Activated gamma-delta T cell (primary cell): Measurements from ENCODE around the gene TIMM13.

Source experiments
- DNase-seq: peaks from one replicate; lab custom pipeline; 2025; lab: John Stamatoyannopoulos, UW

The TIMM13 gene

GRCh38 chr19:2454962-2455850, 27.8 kb upstream of the TIMM13 start:
- DNase-seq: no peak

DNA sequence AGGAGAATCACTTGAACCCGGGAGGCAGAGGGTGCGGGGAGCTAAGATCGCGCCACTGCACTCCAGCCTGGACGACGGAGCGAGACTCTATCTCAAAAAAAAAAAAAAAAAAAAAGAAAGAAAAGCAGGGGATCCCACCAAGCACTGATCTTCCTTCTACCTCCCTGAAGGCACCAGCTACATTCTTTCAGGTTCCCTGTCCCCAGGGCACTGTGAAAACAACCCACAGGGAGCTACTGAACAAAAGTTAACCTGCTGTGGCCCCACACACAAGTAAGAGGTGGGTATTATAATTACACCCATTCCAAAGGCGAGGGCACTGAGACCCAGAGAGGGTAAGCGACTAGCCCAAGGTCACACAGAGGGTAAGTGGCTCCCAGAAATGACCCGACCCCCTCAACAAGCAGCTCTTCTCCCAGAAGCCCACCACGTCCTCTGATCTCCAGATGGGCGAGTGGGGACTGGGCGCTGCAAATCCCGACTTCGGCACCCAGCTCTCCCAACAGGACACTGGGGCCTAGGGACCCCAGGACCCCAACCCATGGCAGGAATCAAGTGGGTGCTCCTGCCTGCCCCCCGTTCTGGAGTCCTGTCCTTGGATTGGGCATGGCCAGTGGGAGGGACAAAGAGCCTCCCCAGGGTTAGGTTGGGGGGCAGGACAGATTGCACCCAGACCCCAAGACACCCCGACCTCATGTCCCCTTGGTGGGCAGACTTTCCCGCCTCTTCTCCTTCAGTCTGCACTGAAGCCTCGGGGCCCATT, 27.0 kb upstream of the TIMM13 start:
- DNase-seq: no peak

DNA sequence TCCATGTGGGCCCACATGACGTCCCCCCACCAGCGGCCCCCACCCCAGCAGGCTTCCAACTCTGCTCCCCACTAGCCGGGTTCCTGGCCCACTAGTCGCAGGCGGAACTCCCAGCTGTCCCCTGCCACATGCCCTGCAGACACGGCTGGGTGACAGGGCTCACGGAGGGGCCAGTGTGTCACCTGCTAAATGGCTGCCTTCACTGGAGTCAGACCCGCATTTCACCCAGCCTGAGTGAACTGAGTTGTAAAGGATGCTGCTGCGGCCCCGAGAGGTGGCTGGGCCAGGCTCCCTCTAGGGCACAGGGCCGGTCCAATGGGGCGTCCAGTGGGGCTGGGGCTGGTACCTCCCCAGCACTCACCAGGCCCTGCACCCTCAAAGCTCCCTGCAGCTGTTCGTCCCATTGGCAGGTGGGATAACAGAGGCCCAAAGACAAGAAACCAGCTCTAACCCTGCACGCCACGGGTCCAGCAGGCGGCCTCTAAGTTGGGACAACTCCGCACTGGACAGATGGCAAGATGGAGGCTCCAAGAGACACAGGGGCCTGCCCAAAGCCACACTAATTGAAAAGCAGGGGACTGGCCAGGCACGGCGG, 26.1 kb upstream of the TIMM13 start:
- no peak for DNase-seq

DNA sequence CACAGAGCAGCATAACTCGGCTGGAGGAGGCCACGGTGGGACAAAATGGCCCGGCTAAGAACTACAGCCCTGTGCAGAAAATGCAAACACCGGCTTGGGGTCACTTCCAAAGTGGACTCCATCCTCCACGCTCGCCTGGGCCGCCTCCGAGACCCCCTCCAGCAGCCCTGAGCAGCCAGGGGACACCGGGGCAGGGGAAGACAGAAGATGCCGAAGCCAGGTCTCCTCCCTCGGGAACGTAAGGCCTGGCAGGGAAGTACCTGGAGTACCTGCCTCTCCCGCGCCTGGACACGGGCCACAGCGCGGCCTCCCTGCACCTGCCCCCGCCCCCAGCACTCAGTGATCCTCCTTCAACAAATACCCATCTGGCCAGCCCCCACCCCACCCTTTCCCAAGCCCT, 24.4 kb upstream of the TIMM13 start:
- DNase-seq: no peak

DNA sequence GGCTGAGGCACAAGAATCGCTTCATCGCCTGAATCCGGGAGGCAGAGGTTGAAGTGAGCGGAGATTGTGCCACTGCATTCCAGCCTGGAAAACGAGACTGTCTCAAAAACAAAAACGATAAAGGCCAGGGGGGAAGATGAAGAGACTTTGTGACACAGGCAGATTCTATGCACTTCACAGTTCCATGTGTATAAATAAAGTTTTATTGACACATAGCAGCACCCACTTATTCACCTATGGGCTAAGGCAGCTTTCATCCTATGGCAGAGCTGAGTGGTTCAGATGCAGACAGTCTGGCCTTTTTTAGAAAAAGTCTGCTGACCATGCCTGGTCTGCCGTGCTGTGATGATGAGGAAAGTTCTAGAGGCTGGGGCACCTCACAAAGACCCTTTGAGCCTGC, 23.8 kb upstream of the TIMM13 start:
- DNase-seq: no peak

DNA sequence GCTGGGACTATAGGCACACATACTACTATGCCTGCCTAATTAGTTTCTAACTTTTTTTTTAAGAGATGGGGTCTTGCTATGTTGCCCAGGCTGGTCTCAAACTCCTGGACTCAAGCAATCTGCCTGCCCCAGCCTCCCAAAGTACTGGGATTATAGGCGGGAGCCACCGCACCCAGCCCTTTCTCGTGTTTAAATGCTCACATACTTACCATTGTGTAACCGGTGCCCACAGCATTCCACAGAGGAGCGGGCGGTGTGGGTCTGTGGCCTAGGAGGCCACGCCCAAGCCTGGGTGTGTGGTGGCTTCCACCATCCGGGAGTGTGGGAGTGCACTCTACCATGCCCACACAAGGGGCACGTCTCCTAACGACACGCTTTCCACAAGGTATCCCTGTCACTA, 21.6 kb upstream of the TIMM13 start:
- no peak for DNase-seq

- DNase-seq: no peak
Measured at GRCh38 chr19:2446381-2446780, 19.0 kb upstream of the TIMM13 start.

DNA sequence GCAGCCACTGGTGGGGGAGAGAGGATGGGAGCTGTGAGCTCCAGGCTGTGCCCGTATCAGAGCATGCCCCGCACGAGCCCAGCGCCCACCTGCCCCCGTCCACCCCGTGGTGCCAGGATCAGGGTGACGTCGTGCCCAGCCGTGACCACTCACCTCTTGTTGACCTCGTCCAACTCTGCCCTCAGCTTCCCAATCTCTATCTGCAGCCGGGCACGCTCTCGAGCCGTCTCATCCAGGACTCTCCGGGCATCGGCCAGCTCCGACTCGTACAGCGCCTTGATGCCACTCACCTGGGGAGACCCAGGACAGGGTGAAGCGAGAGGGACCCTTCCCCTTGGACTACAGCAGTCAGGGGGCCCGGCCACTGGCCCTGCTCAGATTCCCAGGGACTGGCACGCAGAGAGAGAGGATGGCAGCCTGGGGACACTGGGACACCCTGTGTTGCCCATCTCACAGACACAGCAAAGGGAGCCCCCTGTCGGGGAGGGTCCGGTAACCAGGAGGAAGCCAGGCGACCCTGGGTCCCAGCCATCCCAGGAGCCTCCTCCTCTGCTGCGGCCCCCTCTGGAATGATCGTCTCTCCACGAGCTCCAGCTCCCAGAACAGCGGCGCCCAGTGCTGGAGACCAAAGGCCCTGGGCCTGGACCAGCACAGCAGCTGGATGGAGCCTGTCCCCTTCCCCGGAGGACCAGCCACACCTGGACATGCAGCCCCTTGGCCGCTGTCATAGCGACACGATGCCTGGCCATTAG, 17.0 kb upstream of the TIMM13 start:
- DNase-seq: no peak

GRCh38 chr19:2443785-2444182, 16.4 kb upstream of the TIMM13 start:
- no peak for DNase-seq

- DNase-seq: no peak
Measured at GRCh38 chr19:2443116-2443784, 15.9 kb upstream of the TIMM13 start.

DNA sequence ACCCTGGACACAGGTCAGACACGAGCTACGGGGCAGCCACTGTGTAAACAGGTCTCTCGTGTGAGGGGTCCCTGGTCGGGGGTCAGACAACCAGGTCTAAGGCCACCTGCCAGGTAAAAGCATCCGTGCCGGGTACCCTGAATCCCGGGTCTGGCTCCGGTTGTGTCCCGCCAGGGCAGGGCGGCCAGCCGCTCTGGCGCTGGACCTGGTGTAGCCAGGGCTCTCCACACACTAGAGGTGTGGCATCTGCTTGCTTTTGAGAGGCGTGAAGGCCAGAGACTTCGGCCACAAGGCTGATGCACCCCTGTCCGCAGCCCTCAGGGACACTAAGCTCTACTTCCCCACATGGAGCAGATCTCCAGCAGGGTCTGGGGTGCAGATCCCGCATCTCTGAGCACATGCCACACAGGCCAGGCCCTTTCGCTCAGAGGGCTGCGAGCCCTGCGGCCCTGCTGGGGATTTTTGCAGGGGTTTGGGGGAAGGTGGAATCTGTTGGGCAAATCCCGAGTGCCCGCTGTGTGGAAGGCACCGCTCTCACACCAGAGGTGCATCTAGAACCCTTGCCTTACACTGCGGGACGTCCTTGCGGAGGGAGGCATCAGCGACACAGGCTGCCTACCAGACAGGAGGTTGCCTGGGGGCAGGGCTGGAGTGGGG, 13.8 kb upstream of the TIMM13 start:
- no peak for DNase-seq

DNA sequence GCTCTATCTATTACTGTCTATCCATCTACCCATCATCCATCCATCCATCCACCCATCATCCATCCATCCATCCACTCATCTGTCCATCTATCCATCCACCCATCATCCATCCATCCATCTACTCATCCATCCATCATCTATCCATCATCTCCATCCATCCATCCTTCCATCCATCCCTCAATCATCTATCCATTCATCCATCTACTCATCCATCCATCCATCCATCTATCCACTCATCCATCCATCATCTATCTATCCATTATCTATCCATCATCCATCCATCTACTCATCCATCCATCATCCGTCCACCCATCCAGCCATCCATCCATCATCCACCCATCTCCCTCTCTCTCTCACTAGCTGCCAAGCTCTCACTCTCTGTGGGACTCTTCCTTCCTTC, 13.1 kb upstream of the TIMM13 start:
- no peak for DNase-seq

- DNase-seq: no peak
Measured at GRCh38 chr19:2438178-2438577, 10.8 kb upstream of the TIMM13 start.

DNA sequence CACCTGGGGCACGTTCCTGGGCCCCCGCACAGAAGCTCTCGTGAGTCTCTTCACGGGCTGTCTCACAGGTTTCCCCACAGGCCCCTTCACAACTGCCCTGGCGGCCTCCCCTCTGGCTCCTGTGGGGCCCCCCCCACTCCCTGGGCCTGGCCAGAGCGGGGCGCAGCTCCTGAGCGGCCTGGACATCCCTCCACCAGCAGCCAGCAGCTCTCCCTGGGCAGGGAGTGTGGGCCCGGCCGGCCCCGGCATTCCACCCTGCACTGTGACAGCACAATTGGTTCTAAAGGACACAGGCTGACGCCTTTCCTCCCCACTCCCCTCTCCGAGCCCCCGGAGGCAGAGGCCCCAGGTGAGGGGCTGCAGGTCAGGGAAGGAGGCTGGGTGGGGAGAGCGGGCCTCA, 9.5 kb upstream of the TIMM13 start:
- no peak for DNase-seq

DNA sequence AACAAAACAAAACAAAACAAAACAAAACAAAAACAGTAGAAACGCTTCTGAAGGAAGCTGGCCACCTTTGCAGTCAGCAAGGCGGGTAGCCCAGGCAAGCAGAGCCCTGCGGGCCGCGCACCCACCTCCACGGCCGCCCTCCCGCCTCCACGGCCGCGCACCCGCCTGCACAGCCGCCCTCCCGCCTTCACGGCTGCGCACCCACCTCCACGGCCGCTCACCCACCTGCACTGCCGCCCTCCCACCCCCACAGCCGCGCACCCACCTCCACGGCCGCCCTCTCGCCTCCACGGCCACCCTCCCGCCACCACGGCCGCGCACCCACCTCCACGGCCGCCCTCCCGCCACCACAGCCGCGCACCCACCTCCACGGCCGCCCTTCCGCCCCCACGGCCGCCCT, 9.0 kb upstream of the TIMM13 start:
- DNase-seq: no peak

DNA sequence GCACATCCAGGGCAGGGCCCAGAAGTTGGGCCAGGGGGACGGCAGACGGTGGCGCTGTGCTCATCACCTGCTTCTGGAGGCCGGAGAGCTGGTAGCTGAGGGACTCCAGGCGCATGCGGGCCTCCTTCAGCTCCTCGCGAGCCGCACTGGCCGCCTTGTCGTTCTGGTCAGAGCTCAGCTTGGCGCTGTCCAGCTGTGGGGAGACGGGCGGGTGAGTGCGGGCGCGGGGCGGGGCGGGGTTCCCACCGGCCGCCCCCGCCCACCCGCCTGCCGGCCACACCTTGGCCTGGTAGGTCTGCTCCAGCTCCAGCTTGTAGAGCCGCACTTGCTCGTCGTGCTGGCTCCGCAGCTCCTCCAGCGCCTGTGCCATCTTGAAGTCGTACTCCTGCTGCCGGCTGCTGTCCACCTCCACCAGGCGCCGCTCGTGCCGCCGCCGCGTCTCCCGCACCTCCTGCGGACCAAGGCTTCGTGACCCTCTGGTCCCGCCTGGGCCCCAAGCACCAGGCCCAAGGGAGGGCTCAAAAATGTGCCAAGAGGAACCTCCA, 7.4 kb upstream of the TIMM13 start:
- DNase-seq: no peak

GRCh38 chr19:2434267-2434666, 6.9 kb upstream of the TIMM13 start:
- no peak for DNase-seq

DNA sequence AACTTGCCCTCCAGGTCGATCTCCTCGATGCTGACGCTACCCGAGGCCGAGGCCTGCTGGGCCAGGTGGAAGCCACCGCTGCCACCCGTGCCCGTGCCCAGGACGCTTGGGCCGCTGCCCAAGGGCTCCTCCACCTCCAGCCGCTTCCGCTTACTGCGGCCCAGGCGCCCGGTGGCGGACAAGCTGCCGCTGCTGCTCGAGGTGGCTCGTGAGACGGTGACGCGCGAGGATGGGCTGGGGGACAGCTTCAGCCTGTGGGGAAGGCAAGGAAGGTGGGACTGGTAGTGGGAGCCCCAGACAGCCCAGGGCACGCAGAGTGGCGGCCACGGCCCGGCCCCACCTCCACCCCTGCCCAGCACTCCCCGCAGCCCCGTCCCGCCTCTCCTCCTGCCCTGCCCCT, 6.5 kb upstream of the TIMM13 start:
- no peak for DNase-seq

DNA sequence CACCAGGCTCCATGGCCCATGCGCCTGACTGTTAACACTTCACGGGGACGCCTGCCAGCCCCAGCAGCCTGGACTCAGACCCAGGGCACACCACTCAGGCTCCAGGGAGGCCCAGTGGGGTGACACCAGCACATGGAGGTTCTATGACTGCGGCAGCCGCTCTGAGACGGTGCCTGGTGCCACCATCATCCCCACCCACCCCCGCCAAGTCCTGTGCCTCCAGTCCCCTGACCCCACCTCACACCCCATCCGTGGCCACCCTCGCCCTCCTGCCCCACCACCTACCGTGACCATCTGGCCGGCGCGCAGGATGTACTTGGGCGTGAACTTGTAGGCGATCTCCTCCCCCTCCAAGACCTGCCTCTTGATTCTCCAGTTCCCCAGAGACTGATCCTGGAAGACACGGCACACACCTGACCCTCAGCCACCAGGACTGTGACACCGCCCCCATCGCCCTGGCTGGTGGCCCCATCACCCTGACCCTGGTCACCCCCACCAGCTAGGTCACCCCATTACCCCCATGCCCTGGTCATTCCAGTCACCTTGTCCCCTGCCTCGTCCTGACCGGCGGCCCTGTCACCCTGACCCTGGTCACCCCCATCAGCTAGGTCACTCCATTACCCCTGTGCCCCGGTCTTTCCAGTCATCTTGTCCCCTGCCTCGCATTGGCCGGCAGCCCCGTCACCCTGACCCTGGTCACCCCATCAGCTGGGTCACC, 4.9 kb upstream of the TIMM13 start:
- no peak for DNase-seq
